Umbilical cord (tissue), 2 donors: Measurements from ENCODE around the gene RAB4A. TPM values are rescaled to one million over a fixed set of nuclear protein-coding genes. Genes with fewer than 3 reads are reported as not detected.

Source experiments
- DNase-seq: peaks from one replicate; pipeline ENCODE4 v3.0.0-alpha.2; 2015; ENCODE audit warnings: low spot score
- total RNA-seq: library from RNA; depleted of rRNA; stranded (reverse); fragments of >200 nt; gene quantifications from one replicate; pipeline ENCODE4 v1.2.3, GENCODE V29; 2014; ENCODE audit warnings: low replicate concordance; ENCODE audit not compliant: insufficient read depth

Gene RAB4A
- total RNA-seq, 1 donor from 2014 or later, result 36.6 TPM

- no peak for DNase-seq
Measured at GRCh38 chr1:229339086-229339485, 68.2 kb downstream of the RAB4A start.

GRCh38 chr1:229339520-229339919 is 68.6 kb downstream of the RAB4A start:
- no peak for DNase-seq

GRCh38 chr1:229340496-229340895 is 69.6 kb downstream of the RAB4A start:
- no peak for DNase-seq

DNA sequence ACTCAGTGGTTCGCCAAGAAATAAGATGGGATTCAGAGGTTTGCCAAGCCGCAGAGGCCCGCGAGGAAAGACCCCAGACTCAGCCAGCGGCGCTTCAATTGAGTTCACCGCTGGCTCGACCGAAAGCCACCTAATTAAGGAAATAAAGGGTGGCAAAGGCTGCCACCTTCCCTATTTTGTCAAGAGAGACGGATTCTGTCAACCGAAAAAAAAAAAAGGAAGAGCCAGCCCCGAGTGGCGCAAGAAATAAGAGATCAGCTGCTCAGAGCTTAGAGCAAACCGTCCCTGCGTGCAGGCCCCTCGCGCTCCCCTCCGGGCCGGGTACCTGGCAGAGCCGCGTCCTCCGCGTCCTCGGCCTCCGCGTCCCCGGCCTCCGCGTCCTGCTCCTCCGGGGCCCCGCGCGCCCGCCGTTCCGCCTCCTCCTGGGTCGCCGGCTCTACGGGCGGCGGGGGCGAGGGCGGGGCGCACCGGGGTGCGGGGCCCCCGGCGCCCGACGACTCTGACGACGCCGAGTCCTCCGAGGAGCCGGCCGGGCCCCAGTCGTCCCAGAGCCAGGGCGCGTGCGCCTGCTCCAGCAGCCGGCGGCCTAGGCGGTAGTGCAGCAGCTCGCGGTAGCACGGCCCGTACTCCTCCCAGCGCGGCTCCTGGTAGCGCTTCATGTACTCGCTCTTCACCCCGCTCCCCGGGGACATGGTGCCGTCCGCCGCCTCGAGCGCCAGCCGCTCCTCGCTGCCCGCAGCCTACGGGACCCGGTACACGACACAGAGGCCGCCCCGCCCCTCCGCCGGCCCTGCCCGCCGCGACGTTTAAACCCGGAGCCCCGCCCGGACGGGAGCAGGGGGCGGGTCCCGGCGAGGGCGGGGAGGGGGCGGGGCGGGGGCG is 71.1 kb downstream of the RAB4A start:
- DNase-seq, result peak; percentile 82

DNA sequence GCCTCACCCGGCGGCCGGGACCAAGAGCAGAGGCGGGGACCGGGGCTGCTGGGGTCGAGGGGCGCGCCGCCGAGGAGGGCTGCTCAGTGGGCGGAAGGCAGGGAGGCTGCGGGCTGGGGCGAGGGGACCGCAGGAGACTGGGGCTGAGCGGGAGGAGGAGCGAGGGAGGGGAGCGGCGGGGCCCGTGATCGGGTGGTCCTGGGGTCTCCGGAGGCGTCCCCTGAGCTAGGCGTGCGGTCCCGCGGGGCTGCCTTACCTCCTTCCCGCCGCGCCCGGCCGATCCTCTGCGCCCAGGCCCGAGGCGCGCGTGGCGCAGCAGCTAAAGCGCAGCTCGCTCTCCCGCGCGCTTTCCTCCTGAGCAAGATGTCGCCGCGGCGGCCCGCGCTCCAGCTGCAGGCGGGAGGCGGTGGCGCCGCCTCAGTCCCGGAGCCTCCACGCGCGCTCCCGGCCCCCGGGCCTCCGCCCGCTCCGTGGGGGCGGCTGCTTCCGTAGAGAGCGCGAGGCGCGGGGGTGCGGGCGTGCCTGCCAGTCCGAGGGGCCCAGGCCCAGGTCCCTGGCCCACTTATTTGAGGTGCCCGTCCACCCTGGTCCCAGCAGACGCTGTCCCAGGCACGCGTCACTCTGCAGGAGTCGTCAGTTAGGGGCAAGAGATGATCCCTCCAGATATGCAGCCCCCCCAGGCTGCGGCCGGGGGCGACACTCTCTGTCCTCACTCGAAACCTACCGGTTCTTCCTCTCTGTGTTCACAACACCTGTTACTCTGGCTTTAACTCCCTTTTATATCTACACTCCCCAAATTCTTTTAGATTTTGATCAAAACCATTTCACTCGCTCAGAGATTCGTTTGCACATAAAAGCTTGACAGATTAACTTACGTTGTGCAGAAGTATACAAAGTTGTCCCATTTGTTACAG is 72.0 kb downstream of the RAB4A start, which contains the start of gene CCSAP:
Gene CCSAP (minus strand): TSS at position 392 of the 914 bp plus-strand sequence. CDS start 582 bp downstream, outside the sequence.
- peak; percentile 67 for DNase-seq

DNA sequence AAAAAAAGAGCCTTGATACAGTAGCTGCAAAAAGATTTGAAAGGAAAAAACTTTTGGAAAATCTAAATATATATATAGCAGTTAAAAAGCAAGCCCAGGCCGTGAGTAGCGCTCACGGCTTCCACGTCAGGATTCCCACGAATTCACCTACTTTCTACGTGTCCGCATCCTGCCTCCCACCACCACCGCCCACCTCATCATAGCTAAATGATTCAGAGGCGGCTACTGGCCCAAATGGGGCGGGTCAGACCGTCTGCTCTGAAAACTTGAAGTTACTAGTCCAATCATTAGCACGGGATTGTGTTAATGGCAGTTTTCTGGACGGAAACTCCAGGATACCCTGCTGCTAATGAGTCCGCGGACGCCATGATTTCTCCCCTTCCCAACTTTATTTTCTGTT is 73.2 kb downstream of the RAB4A start:
- DNase-seq, result no peak

DNA sequence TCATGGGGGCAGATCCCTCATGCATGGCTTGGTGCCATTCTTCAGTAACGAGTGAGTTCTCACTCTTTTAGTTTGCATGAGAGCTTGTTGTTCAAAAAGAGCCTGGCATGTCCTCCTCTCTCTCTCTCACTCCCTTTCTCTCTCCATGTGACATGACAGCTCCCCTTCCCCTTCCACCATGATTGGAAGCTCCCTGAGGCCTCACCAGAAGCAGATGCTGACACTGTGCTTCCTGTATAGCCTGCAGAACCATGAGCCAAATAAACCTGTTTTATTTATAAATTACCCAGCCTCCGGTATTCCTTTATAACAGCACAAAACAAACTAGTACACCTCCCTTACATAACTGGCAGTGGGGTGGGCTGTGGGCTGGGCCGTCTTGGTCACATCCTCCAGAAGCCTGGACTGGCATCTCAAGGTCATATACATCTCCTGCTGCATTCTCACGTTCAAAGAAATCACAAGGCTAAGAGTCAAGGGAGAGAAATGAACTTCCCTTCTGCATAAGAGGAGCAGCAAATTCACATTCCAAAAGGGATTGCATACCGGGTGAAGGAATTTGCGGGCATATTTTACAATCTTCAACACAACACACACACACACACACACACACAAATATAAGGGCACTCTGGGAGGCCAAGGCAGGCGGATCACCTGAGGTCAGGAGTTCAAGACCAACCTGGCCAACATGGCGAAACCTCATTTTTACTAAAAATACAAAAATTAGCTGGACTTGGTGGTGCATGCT is 74.2 kb downstream of the RAB4A start:
- no peak for DNase-seq

DNA sequence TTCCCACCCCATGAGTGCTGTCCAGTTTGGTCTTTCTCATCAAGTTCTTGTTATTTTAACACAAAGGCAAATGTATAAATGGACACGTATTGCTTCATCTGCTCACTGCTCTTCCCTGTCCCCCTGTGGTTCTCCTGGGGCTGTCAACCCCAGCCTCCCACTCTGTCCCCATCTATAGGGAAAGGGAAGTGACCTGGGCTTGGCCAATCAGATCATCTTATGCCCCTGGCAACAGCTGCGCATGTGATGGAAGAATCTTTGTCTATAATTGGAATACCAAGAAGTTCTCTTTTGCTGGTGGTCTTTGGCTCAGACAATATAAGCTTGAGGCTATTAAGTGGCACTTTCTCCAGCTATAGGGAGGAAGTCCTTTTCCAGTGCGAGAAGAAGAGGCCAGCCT is 76.6 kb downstream of the RAB4A start:
- no peak for DNase-seq

GRCh38 chr1:229349463-229350385 is 78.8 kb downstream of the RAB4A start:
- no peak for DNase-seq

DNA sequence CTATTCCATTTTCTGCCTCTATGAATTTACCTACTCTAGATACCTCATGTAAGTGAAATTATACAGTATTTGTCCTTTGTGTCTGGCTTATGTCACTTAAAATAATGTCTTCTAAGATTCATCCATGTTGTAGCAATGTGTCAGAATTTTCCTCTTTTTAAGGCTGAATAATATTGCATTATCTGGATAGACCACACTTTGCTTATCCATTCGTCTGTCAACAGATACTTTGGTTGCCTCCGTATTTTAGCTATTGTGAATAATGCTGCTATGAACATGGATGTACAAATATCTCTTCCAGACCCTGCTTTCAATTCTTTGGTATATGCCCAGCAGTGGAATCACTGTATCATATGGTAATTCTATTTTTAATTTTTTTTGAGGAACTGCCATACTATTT is 82.1 kb downstream of the RAB4A start:
- DNase-seq, result no peak

GRCh38 chr1:229354226-229354625 is 83.3 kb downstream of the RAB4A start:
- no peak for DNase-seq

Other genes with a start within 250 kb of the RAB4A start
- gene CCSAP, start 71.9 kb downstream of the RAB4A start, total RNA-seq, result 32.0 TPM
- gene ACTA1, start 163.0 kb downstream of the RAB4A start, total RNA-seq, result 4.6 TPM
- gene NUP133, start 237.2 kb downstream of the RAB4A start, total RNA-seq, result 31.3 TPM